Lower lobe of right lung (tissue), 2 donors: ENCODE results near the gene RAB5IF. TPM values are rescaled to one million over a fixed set of nuclear protein-coding genes. Genes with fewer than 3 reads are reported as not detected.
A peak's percentile ranks its signal among the peaks of the same experiment; 100 is the strongest.
"Not testable (repeated sequence)": the region's sequence is repeated elsewhere in the genome, so short reads cannot be mapped to it uniquely, and the experiment has no call there.

ENCODE experiments used
- ATAC-seq, 2 donors: fragments of 200-7000 bp; cut with Tn5 transposase; one replicate each; pipeline ENCODE4 v1.9.1; 2020 to 2022; ENCODE audit warnings: mild to moderate bottlenecking in 2 of 2, moderate library complexity in 2 of 2
- DNase-seq: peaks from one replicate; pipeline ENCODE4 v3.0.0-alpha.2; 2020
- H3K27ac ChIP-seq: fragments of 200-600 bp; one replicate; pipeline ENCODE4 v1.8.0; 2022
- H3K27me3 ChIP-seq: fragments of 200-600 bp; one replicate; pipeline ENCODE4 v1.8.0; 2022; ENCODE audit warnings: low read depth
- H3K36me3 ChIP-seq: fragments of 200-600 bp; one replicate; pipeline ENCODE4 v1.8.0; 2022; ENCODE audit warnings: mild to moderate bottlenecking
- H3K4me1 ChIP-seq: fragments of 200-600 bp; one replicate; pipeline ENCODE4 v1.8.0; 2022
- H3K4me3 ChIP-seq: fragments of 200-600 bp; one replicate; pipeline ENCODE4 v1.8.0; 2022; ENCODE audit warnings: mild to moderate bottlenecking
- H3K9me3 ChIP-seq: fragments of 200-600 bp; one replicate; pipeline ENCODE4 v1.8.0; 2022
- CTCF ChIP-seq: fragments of 200-600 bp; IDR thresholded peaks from one replicate; pipeline ENCODE4 v1.8.0; 2022; ENCODE audit warnings: antibody characterized with exemption, mild to moderate bottlenecking
- intact Hi-C: fragments of 100-400 bp; cut with DNase I; formaldehyde crosslinking; loops from one replicate; pipeline ENCODE4 v1.11.0; 2022
- long read RNA-seq: library from polyadenylated mRNA; unstranded; transcript quantifications from one replicate; pipeline ENCODE4 v2.0.0, GENCODE V29; 2021
- total RNA-seq: library from RNA; stranded (reverse); fragmentation: NEBNext Ultra II Directional; extraction: Animal tissue kit (Norgen Biotek cat#: 25700); gene quantifications from one replicate; pipeline ENCODE4 v1.2.1, GENCODE V29; 2021
- donor health status: DM: no; HTN: yes; CAD: no; lungs with severe emphysema.

The RAB5IF gene
- 100.0 TPM for total RNA-seq
- long read RNA-seq, transcript RAB5IF-202 (4 exons, 1,114 nt): major isoform, 127 of 150 reads
- long read RNA-seq, partial matches to known transcripts: 3 of 150 reads
- long read RNA-seq, other reads (novel, unspliced or antisense): 12 of 150 reads

GRCh38 chr20:36605399-36606157, at the start of gene RAB5IF:
Gene RAB5IF (plus strand): TSS chr20:36605779. CDS start chr20:36605952, 173 bp downstream.
- Histone ChIP-seq H3K27me3 (no peaks in the 10 kb centered on the region), H3K4me1 (peaks cover 24% of the 10 kb centered on the region), H3K9me3 (no peaks in the 10 kb centered on the region), H3K36me3 (peaks cover 30% of the 10 kb centered on the region), H3K27ac (peak within 1 kb of the TSS; percentile 90), H3K4me3 (peak within 1 kb of the TSS; percentile 82)
- intact Hi-C loops: no loop called here
- ATAC-seq (peak; percentile 98), DNase-seq (peak; percentile 99)
- peak; percentile 90 for TF ChIP-seq CTCF

- no peak for TF ChIP-seq CTCF
- ATAC-seq: no peak
- intact Hi-C loops: no loop called here
These were observed 42.9 kb upstream of the RAB5IF start for GRCh38 chr20:36562724-36563123.

GRCh38 chr20:36563374-36563773, 42.2 kb upstream of the RAB5IF start:
- Histone ChIP-seq H3K4me1 (no peaks in the 10 kb centered on the region), H3K36me3 (no peaks in the 10 kb centered on the region), H3K4me3 (no peak overlapping the region), H3K9me3 (peaks cover 9% of the 10 kb centered on the region), H3K27me3 (no peaks in the 10 kb centered on the region), H3K27ac (no peak overlapping the region)
- intact Hi-C loops: no loop called here
- TF ChIP-seq CTCF: no peak
- no peak for ATAC-seq
- no peak for DNase-seq

More at GRCh38 chr20:36562724-36563123, 42.9 kb upstream of the RAB5IF start:
- H3K36me3 ChIP-seq: no peaks in the 10 kb centered on the region
- H3K27me3 ChIP-seq: no peaks in the 10 kb centered on the region
- DNase-seq: no peak
- no peak overlapping the region for H3K27ac ChIP-seq
- no peak overlapping the region for H3K4me3 ChIP-seq
- H3K4me1 ChIP-seq: no peaks in the 10 kb centered on the region
- H3K9me3 ChIP-seq: peaks cover 9% of the 10 kb centered on the region

GRCh38 chr20:36564078-36564725, 41.4 kb upstream of the RAB5IF start:
- not testable (repeated sequence) for ATAC-seq

GRCh38 chr20:36564726-36565121, 40.9 kb upstream of the RAB5IF start:
- H3K4me3 ChIP-seq, intact Hi-C loops, ATAC-seq: not testable (repeated sequence)

More at GRCh38 chr20:36564078-36564725, 41.4 kb upstream of the RAB5IF start:
- H3K27me3 ChIP-seq, H3K27ac ChIP-seq, H3K9me3 ChIP-seq, H3K36me3 ChIP-seq, H3K4me3 ChIP-seq, intact Hi-C loops, H3K4me1 ChIP-seq, DNase-seq: not testable (repeated sequence)

GRCh38 chr20:36565520-36565919, 40.1 kb upstream of the RAB5IF start:
- Histone ChIP-seq H3K36me3 (no peaks in the 10 kb centered on the region), H3K27me3 (no peaks in the 10 kb centered on the region), H3K9me3 (peaks cover 9% of the 10 kb centered on the region), H3K4me1 (no peaks in the 10 kb centered on the region), H3K4me3 (no peak overlapping the region), H3K27ac (no peak overlapping the region)
- ATAC-seq (no peak), DNase-seq (no peak)
- no peak for TF ChIP-seq CTCF
- intact Hi-C loops: no loop called here

More at GRCh38 chr20:36564726-36565121, 40.9 kb upstream of the RAB5IF start:
- not testable (repeated sequence) for H3K27me3 ChIP-seq, H3K9me3 ChIP-seq, H3K36me3 ChIP-seq, DNase-seq, H3K4me1 ChIP-seq, H3K27ac ChIP-seq
